Thyroid gland (tissue), 4 donors: Measurements from ENCODE around the gene SETDB1. TPM values are rescaled to one million over a fixed set of nuclear protein-coding genes. Genes with fewer than 3 reads are reported as not detected.

ENCODE experiments used
- DNase-seq, 2 donors: peaks; one replicate each; pipeline ENCODE4 v3.0.0-alpha.2; 2019
- H3K27ac ChIP-seq, 3 donors: fragments of 200-600 bp; sonication (generic); 1 replicate in 2 of 3; 2 replicates in 1 of 3; pipeline ENCODE4 v1.5.1; 2016 to 2019; ENCODE audit warnings: mild to moderate bottlenecking in 1 of 3, moderate library complexity in 1 of 3
- H3K27me3 ChIP-seq: fragments of 200-600 bp; sonication (generic); one replicate; pipeline ENCODE4 v1.5.1; 2019
- H3K36me3 ChIP-seq, 2 donors: fragments of 200-600 bp; sonication (generic); one replicate each; pipeline ENCODE4 v1.5.1; 2016 to 2019
- H3K4me1 ChIP-seq, 2 donors: fragments of 200-600 bp; sonication (generic); one replicate each; pipeline ENCODE4 v1.5.1; 2017 to 2019
- H3K4me3 ChIP-seq, 3 donors: fragments of 200-600 bp; sonication (generic); replicated peaks in 1 of 3; 1 replicate in 2 of 3; 2 replicates in 1 of 3; pipeline ENCODE4 v1.5.1; 2016; ENCODE audit warnings: mild to moderate bottlenecking in 1 of 3
- H3K9me3 ChIP-seq: fragments of 200-600 bp; sonication (generic); one replicate; pipeline ENCODE4 v1.5.1; 2017
- POLR2A ChIP-seq, 2 donors: fragments of 450-650 bp; IDR thresholded peaks; one replicate each; pipeline ENCODE4 v1.6.1; 2017; ENCODE audit warnings: antibody characterized with exemption in 2 of 2, mild to moderate bottlenecking in 2 of 2, moderate library complexity in 1 of 2
- WGBS, 2 donors: methylation state at CpG; one replicate each; pipeline ENCODE4 v1.1.5; 2017; 5-methylcytosine and 5-hydroxymethylcytosine counted together
- intact Hi-C: fragments of 100-400 bp; cut with DNase I; formaldehyde crosslinking; loops from one replicate; pipeline ENCODE4 v1.15.1; 2023
- total RNA-seq, 4 donors: library from RNA; depleted of rRNA; stranded (reverse); fragments of >200 nt; gene quantifications; one replicate each; pipeline ENCODE4 v1.2.3, GENCODE V29; 2016
- TF ChIP-seq, protein P1 (sequence below), 6 experiments: fragments of 200-600 bp in 3 of 6; fragments of 450-650 bp in 3 of 6; sonication (generic) in 3 of 6; IDR thresholded peaks; one replicate each; pipeline ENCODE4 v1.5.1; 2016 to 2019; ENCODE audit warnings: antibody characterized with exemption in 6 of 6, mild to moderate bottlenecking in 2 of 6, inconsistent platforms in 1 of 6, moderate library complexity in 1 of 6

Gene SETDB1
- total RNA-seq, 4 donors from 2014 or later = 35.4 to 59.9 (median 44.8) TPM

GRCh38 chr1:150902346-150902745 lies 23.8 kb upstream of the SETDB1 start:
- H3K36me3 ChIP-seq = no peaks in the 10 kb centered on the region
- DNase-seq = no peak
- H3K4me3 ChIP-seq = no peak overlapping the region
- TF ChIP-seq POLR2A (IDR thresholded peaks at IDR 0.05) = no peak
- TF ChIP-seq, protein P1, sequence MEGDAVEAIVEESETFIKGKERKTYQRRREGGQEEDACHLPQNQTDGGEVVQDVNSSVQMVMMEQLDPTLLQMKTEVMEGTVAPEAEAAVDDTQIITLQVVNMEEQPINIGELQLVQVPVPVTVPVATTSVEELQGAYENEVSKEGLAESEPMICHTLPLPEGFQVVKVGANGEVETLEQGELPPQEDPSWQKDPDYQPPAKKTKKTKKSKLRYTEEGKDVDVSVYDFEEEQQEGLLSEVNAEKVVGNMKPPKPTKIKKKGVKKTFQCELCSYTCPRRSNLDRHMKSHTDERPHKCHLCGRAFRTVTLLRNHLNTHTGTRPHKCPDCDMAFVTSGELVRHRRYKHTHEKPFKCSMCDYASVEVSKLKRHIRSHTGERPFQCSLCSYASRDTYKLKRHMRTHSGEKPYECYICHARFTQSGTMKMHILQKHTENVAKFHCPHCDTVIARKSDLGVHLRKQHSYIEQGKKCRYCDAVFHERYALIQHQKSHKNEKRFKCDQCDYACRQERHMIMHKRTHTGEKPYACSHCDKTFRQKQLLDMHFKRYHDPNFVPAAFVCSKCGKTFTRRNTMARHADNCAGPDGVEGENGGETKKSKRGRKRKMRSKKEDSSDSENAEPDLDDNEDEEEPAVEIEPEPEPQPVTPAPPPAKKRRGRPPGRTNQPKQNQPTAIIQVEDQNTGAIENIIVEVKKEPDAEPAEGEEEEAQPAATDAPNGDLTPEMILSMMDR (IDR thresholded peaks at IDR 0.05) = no peak
- no peaks in the 10 kb centered on the region for H3K27me3 ChIP-seq
- WGBS, 2 donors = 92 to 96% methylated on average over 5 of the region's 5 CpGs
- intact Hi-C loops = no loop called here
- no peak overlapping the region for H3K27ac ChIP-seq
- H3K4me1 ChIP-seq = no peaks in the 10 kb centered on the region
- no peaks in the 10 kb centered on the region for H3K9me3 ChIP-seq

DNA sequence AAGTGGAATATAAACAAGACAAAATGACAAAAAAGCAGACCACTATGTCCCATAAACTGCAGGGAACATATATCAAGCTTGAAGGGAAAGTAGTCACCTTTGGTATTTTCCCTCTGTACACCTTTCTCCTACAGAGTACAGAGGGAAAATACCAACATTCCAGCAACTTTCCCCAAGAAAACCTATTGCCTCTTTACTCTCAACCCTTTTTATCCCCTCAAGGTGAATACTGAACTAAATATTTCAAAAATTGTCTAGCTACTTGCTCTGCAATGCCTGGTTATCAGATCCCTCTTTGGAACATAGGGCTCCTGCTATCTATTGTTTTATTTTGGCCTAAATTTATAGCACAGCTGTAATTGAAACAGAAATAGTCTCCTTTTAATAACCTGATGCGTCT lies 23.4 kb upstream of the SETDB1 start:
- DNase-seq = no peak
- Histone ChIP-seq H3K4me1 (no peaks in the 10 kb centered on the region), H3K27me3 (no peaks in the 10 kb centered on the region), H3K27ac (no peak overlapping the region), H3K9me3 (no peaks in the 10 kb centered on the region), H3K4me3 (no peak overlapping the region), H3K36me3 (no peaks in the 10 kb centered on the region)
- intact Hi-C loops = no loop called here
- TF ChIP-seq POLR2A (IDR thresholded peaks at IDR 0.05) = no peak
- TF ChIP-seq, protein P1 (IDR thresholded peaks at IDR 0.05) = no peak
- WGBS, 2 donors = 70 to 79% methylated on average over 1 of the region's 1 CpG

DNA sequence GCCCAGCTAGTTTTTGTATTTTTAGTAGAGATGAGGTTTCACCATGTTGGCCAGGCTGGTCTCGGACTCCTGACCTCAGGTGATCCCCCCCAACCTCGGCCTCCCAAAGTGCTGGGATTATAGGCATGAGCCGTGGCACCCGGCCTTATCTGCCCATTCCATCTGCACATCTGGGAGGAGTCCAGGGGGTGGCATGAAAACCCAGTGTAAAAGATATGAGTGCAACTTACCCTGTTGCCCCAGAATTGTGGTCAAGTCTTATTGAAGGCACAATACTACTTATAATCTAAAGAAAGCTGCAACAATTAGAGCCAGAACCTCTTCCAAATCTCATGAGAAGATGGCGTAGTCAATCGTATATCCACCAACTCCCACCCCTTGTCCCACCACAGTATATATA lies 20.9 kb upstream of the SETDB1 start:
- 95 to 99% methylated on average over 6 of the region's 6 CpGs for WGBS, 2 donors
- intact Hi-C loops = no loop called here
- no peak for DNase-seq
- Histone ChIP-seq H3K9me3 (no peaks in the 10 kb centered on the region), H3K27me3 (no peaks in the 10 kb centered on the region), H3K4me3 (no peak overlapping the region), H3K36me3 (no peaks in the 10 kb centered on the region), H3K4me1 (no peaks in the 10 kb centered on the region), H3K27ac (no peak overlapping the region)
- TF ChIP-seq, protein P1 (IDR thresholded peaks at IDR 0.05) = no peak
- TF ChIP-seq POLR2A (IDR thresholded peaks at IDR 0.05) = no peak

DNA sequence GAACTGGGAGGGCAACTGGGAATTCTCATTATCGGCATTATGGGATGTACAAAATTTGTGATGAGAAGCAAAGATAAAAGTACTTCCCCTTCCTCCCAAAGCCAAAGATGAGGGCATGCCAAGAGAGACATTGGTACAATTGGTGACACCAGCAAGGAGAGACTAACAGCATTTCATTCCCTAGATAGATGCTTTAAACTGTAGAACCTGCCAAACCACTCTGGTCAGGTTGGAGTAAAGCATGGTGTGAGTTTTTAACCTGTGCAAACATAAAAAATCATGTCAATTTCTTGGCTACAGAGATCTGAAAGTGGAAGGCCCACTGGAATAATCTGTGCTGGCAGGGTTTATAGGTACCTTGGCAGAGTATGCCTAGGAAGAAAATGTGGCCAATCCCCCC lies 19.8 kb upstream of the SETDB1 start:
- intact Hi-C loops = no loop called here
- Histone ChIP-seq H3K27ac (no peak overlapping the region), H3K4me3 (no peak overlapping the region), H3K27me3 (no peaks in the 10 kb centered on the region), H3K9me3 (no peaks in the 10 kb centered on the region), H3K4me1 (no peaks in the 10 kb centered on the region), H3K36me3 (no peaks in the 10 kb centered on the region)
- 76 to 86% methylated on average over 1 of the region's 1 CpG for WGBS, 2 donors
- DNase-seq = no peak
- TF ChIP-seq POLR2A (IDR thresholded peaks at IDR 0.05) = no peak
- TF ChIP-seq, protein P1 (IDR thresholded peaks at IDR 0.05) = no peak

DNA sequence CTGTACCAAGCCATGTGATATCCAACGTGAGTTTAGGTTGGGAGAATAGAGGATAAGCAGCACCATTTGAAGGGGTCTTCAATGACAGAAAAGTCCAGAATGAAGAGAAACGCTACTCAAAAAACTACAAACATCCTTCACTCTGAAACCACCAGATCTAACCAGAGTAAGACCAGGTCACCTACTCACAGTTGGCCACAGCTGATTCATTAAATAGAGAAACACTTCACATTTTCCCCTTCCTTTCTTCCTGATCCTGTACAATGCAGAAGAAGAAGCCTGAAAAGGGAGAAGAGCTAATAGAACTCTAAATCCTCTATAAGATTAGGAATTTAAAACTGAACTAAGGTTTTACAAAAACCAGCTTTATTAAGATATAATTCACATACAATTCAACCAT lies 19.4 kb upstream of the SETDB1 start:
- WGBS, 2 donors = 65 to 87% methylated on average over 2 of the region's 2 CpGs
- H3K4me3 ChIP-seq = no peak overlapping the region
- no peak overlapping the region for H3K27ac ChIP-seq
- TF ChIP-seq, protein P1 (IDR thresholded peaks at IDR 0.05) = no peak
- no peak for TF ChIP-seq POLR2A (IDR thresholded peaks at IDR 0.05)
- intact Hi-C loops = no loop called here
- H3K9me3 ChIP-seq = no peaks in the 10 kb centered on the region
- DNase-seq = no peak
- no peaks in the 10 kb centered on the region for H3K4me1 ChIP-seq
- H3K27me3 ChIP-seq = no peaks in the 10 kb centered on the region
- H3K36me3 ChIP-seq = no peaks in the 10 kb centered on the region
